Muscle layer of duodenum (tissue), 2 donors: ENCODE results near the gene OR10V1.
A peak's percentile ranks its signal among the peaks of the same experiment; 100 is the strongest.

Experiments used
- H3K27ac ChIP-seq: one replicate; pipeline ENCODE4 v1.7.0; 2013; ENCODE audit warnings: mild to moderate bottlenecking, low read length
- H3K27me3 ChIP-seq: one replicate; pipeline ENCODE4 v1.7.0; 2013; ENCODE audit warnings: low read depth, mild to moderate bottlenecking, control low read depth, low read length
- H3K36me3 ChIP-seq, 2 donors: one replicate each; pipeline ENCODE4 v1.7.0; 2013; ENCODE audit warnings: low read length in 2 of 2, control low read depth in 1 of 2, mild to moderate bottlenecking in 1 of 2; ENCODE audit not compliant: insufficient read depth in 2 of 2, control insufficient read depth in 1 of 2
- H3K4me1 ChIP-seq, 2 donors: one replicate each; pipeline ENCODE4 v1.7.0; 2013; ENCODE audit warnings: low read length in 2 of 2, mild to moderate bottlenecking in 2 of 2, control low read depth in 1 of 2, moderate library complexity in 1 of 2; ENCODE audit not compliant: insufficient read depth in 2 of 2, control insufficient read depth in 1 of 2
- H3K4me3 ChIP-seq, 2 donors: one replicate each; pipeline ENCODE4 v1.7.0; 2013; ENCODE audit warnings: low read length in 2 of 2, low read depth in 1 of 2, mild to moderate bottlenecking in 1 of 2
- H3K9me3 ChIP-seq, 2 donors: one replicate each; pipeline ENCODE4 v1.7.0; 2013; ENCODE audit warnings: low read length in 2 of 2, control low read depth in 1 of 2, mild to moderate bottlenecking in 1 of 2; ENCODE audit not compliant: control insufficient read depth in 1 of 2
- donor health status: healthy.

Gene OR10V1

GRCh38 chr11:59668188-59668949 lies 45.3 kb downstream of the OR10V1 start:
- H3K9me3 ChIP-seq = no peaks in the 10 kb centered on the region
- peaks cover 15 to 16% of the 10 kb centered on the region in 2 donors for H3K36me3 ChIP-seq
- peak overlapping the region; percentile 12 for H3K27ac ChIP-seq
- H3K27me3 ChIP-seq = no peaks in the 10 kb centered on the region
- peak overlapping the region; percentile 72 to 74 for H3K4me3 ChIP-seq
- H3K4me1 ChIP-seq = peaks cover 14 to 18% of the 10 kb centered on the region in 2 donors

GRCh38 chr11:59667812-59668187 lies 45.8 kb downstream of the OR10V1 start:
- H3K36me3 ChIP-seq = peaks cover 16 to 18% of the 10 kb centered on the region in 2 donors
- H3K4me1 ChIP-seq = peaks cover 14 to 18% of the 10 kb centered on the region in 2 donors
- H3K4me3 ChIP-seq = peak overlapping the region; percentile 72 to 74
- H3K27ac ChIP-seq = peak overlapping the region; percentile 12
- H3K27me3 ChIP-seq = no peaks in the 10 kb centered on the region
- no peaks in the 10 kb centered on the region for H3K9me3 ChIP-seq

GRCh38 chr11:59666969-59667368 lies 46.7 kb downstream of the OR10V1 start:
- H3K4me1 ChIP-seq = peaks cover 14 to 18% of the 10 kb centered on the region in 2 donors

More at GRCh38 chr11:59666969-59667368, 46.7 kb downstream of the OR10V1 start:
- H3K27ac ChIP-seq = peak overlapping the region; percentile 29
- peaks cover 20 to 21% of the 10 kb centered on the region in 2 donors for H3K36me3 ChIP-seq
- H3K9me3 ChIP-seq = no peaks in the 10 kb centered on the region
- peak overlapping the region; percentile 72 to 74 for H3K4me3 ChIP-seq
- H3K27me3 ChIP-seq = no peaks in the 10 kb centered on the region
